Loucy (cell line): ENCODE results near the gene IER5.
A peak's percentile ranks its signal among the peaks of the same experiment; 100 is the strongest.

ENCODE experiments used
- H2AFZ ChIP-seq: fragments of 200-600 bp; sonication (generic); 2 replicates; pipeline ENCODE4 v1.6.0; 2016; ENCODE audit warnings: antibody characterized with exemption, mild to moderate bottlenecking, low read length, moderate library complexity
- H3F3A ChIP-seq: fragments of 200-600 bp; 2 replicates; pipeline ENCODE4 v1.6.0; 2016; ENCODE audit warnings: antibody characterized with exemption, low read depth, mild to moderate bottlenecking
- H3K27me3 ChIP-seq: fragments of 200-600 bp; sonication (generic); 2 replicates; pipeline ENCODE4 v1.6.1; 2014; ENCODE audit warnings: low read length, mild to moderate bottlenecking; ENCODE audit not compliant: insufficient read depth, poor library complexity, severe bottlenecking
- H3K36me3 ChIP-seq: fragments of 200-600 bp; sonication (generic); 2 replicates; pipeline ENCODE4 v1.6.1; 2016; ENCODE audit warnings: low read length; ENCODE audit not compliant: insufficient read depth
- H3K4me1 ChIP-seq: fragments of 200-600 bp; sonication (generic); 2 replicates; pipeline ENCODE4 v1.5.1; 2014; ENCODE audit warnings: low read length, mild to moderate bottlenecking; ENCODE audit not compliant: insufficient read depth, poor library complexity, severe bottlenecking
- H3K4me2 ChIP-seq: fragments of 200-600 bp; sonication (generic); 2 replicates; pipeline ENCODE4 v1.6.0; 2014; ENCODE audit warnings: antibody characterized with exemption, low read length, low read depth, mild to moderate bottlenecking; ENCODE audit not compliant: poor library complexity, severe bottlenecking
- H3K4me3 ChIP-seq: fragments of 200-600 bp; sonication (generic); 2 replicates; pipeline ENCODE4 v1.5.1; 2014; ENCODE audit warnings: low read length, mild to moderate bottlenecking, mixed read lengths; ENCODE audit not compliant: poor library complexity, severe bottlenecking
- H3K79me2 ChIP-seq: fragments of 200-600 bp; sonication (generic); 2 replicates; pipeline ENCODE4 v1.6.1; 2014; ENCODE audit warnings: low read length; ENCODE audit not compliant: insufficient read depth
- H3K9ac ChIP-seq: fragments of 200-600 bp; sonication (generic); 2 replicates; pipeline ENCODE4 v1.6.0; 2014; ENCODE audit warnings: mild to moderate bottlenecking, low read depth, low read length, moderate library complexity; ENCODE audit not compliant: poor library complexity, severe bottlenecking
- H3K9me2 ChIP-seq: fragments of 200-600 bp; sonication (generic); replicated peaks from 2 replicates; pipeline ENCODE4 v1.6.1; 2016; ENCODE audit warnings: low read depth, low read length, mixed read lengths
- H3K9me3 ChIP-seq: fragments of 200-600 bp; sonication (generic); 2 replicates; pipeline ENCODE4 v1.6.1; 2014; ENCODE audit warnings: mild to moderate bottlenecking, antibody characterized with exemption, low read length, low read depth; ENCODE audit not compliant: insufficient read depth
- H4K20me1 ChIP-seq: fragments of 200-600 bp; sonication (generic); 2 replicates; pipeline ENCODE4 v1.6.0; 2014; ENCODE audit warnings: antibody characterized with exemption, low read length, mild to moderate bottlenecking; ENCODE audit not compliant: insufficient read depth, poor library complexity, severe bottlenecking
- EZH2phosphoT487 ChIP-seq: fragments of 200-600 bp; IDR thresholded peaks from 2 replicates; pipeline ENCODE4 v1.6.1; 2018; ENCODE audit warnings: antibody characterized with exemption, mild to moderate bottlenecking, moderate library complexity, borderline replicate concordance
- TF ChIP-seq, protein P1 (sequence below): fragments of 200-600 bp; sonication (generic); conservative IDR thresholded peaks from 2 replicates; pipeline ENCODE4 v1.5.1; 2014; ENCODE audit warnings: mild to moderate bottlenecking, antibody characterized with exemption, low read length

The IER5 gene

DNA sequence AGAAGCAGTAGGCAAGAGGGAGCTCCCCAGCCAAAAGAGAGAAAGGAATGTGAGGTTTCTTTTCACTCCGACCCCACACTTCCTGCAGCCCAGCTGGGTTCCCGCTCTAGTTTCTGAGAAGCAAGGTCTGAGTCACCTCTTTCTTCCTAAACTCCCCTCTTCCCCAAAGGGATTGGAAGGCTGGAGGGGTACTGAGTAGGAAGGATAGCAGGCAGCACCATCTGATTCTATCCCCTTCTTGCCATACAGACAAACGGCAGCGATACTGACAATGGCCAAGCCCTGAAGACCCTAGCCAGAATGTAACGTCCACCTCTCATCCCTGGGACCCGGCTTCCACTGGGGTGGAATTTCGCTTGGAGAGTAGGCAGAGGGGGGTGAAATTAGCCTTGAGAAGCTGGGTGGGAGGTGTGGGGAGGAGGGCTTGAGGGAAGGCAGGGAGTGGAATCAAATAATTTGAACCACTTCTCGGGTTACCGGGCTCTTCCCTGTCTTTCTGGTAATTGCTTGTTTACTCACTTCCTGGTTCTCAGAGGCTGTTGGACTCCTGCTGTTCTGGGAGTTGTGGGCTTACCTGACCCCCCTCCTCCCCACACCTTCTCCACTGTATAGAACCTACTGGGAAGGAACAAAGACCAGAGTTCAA, 13.2 kb downstream of the IER5 start:
- Histone ChIP-seq H3K36me3 (no peaks in the 10 kb centered on the region), H3F3A (no peaks in the 10 kb centered on the region), H3K9me2 (no peaks in the 10 kb centered on the region), H4K20me1 (no peaks in the 10 kb centered on the region), H3K4me2 (no peak overlapping the region), H3K9ac (no peak overlapping the region), H3K79me2 (no peaks in the 10 kb centered on the region), H2AFZ (no peak overlapping the region), H3K4me3 (no peak overlapping the region), H3K9me3 (no peaks in the 10 kb centered on the region), H3K27me3 (no peaks in the 10 kb centered on the region), H3K4me1 (peaks cover 57% of the 10 kb centered on the region)
- TF ChIP-seq EZH2phosphoT487: no peak
- TF ChIP-seq, protein P1, sequence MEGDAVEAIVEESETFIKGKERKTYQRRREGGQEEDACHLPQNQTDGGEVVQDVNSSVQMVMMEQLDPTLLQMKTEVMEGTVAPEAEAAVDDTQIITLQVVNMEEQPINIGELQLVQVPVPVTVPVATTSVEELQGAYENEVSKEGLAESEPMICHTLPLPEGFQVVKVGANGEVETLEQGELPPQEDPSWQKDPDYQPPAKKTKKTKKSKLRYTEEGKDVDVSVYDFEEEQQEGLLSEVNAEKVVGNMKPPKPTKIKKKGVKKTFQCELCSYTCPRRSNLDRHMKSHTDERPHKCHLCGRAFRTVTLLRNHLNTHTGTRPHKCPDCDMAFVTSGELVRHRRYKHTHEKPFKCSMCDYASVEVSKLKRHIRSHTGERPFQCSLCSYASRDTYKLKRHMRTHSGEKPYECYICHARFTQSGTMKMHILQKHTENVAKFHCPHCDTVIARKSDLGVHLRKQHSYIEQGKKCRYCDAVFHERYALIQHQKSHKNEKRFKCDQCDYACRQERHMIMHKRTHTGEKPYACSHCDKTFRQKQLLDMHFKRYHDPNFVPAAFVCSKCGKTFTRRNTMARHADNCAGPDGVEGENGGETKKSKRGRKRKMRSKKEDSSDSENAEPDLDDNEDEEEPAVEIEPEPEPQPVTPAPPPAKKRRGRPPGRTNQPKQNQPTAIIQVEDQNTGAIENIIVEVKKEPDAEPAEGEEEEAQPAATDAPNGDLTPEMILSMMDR: no peak

- H4K20me1 ChIP-seq: no peaks in the 10 kb centered on the region
- H3K27me3 ChIP-seq: no peaks in the 10 kb centered on the region
- TF ChIP-seq, protein P1: no peak
- no peak for TF ChIP-seq EZH2phosphoT487
- H3F3A ChIP-seq: no peaks in the 10 kb centered on the region
- H3K9ac ChIP-seq: no peak overlapping the region
- no peaks in the 10 kb centered on the region for H3K9me2 ChIP-seq
- H3K36me3 ChIP-seq: no peaks in the 10 kb centered on the region
- peak overlapping the region; percentile 16 for H3K4me2 ChIP-seq
- no peak overlapping the region for H3K4me3 ChIP-seq
- H3K9me3 ChIP-seq: no peaks in the 10 kb centered on the region
- no peaks in the 10 kb centered on the region for H3K79me2 ChIP-seq
- H2AFZ ChIP-seq: no peak overlapping the region
- H3K4me1 ChIP-seq: peaks cover 61% of the 10 kb centered on the region
Observed at GRCh38 chr1:181102841-181103240, 14.3 kb downstream of the IER5 start.

GRCh38 chr1:181103399-181103798, 14.9 kb downstream of the IER5 start:
- peaks cover 61% of the 10 kb centered on the region for H3K4me1 ChIP-seq
- no peak overlapping the region for H2AFZ ChIP-seq
- no peak overlapping the region for H3K4me3 ChIP-seq
- no peaks in the 10 kb centered on the region for H3K9me2 ChIP-seq
- H3K36me3 ChIP-seq: no peaks in the 10 kb centered on the region
- H4K20me1 ChIP-seq: no peaks in the 10 kb centered on the region
- H3K79me2 ChIP-seq: no peaks in the 10 kb centered on the region
- H3K9me3 ChIP-seq: no peaks in the 10 kb centered on the region
- no peaks in the 10 kb centered on the region for H3K27me3 ChIP-seq
- no peaks in the 10 kb centered on the region for H3F3A ChIP-seq
- TF ChIP-seq EZH2phosphoT487: no peak
- TF ChIP-seq, protein P1: no peak
- H3K4me2 ChIP-seq: peak overlapping the region; percentile 95
- no peak overlapping the region for H3K9ac ChIP-seq
